ENCODE results near the gene CTSD. TPM values are rescaled to one million over a fixed set of nuclear protein-coding genes. Genes with fewer than 3 reads are reported as not detected.

Gene CTSD
- polyA plus RNA-seq, 1 donor = 137 TPM

DNA sequence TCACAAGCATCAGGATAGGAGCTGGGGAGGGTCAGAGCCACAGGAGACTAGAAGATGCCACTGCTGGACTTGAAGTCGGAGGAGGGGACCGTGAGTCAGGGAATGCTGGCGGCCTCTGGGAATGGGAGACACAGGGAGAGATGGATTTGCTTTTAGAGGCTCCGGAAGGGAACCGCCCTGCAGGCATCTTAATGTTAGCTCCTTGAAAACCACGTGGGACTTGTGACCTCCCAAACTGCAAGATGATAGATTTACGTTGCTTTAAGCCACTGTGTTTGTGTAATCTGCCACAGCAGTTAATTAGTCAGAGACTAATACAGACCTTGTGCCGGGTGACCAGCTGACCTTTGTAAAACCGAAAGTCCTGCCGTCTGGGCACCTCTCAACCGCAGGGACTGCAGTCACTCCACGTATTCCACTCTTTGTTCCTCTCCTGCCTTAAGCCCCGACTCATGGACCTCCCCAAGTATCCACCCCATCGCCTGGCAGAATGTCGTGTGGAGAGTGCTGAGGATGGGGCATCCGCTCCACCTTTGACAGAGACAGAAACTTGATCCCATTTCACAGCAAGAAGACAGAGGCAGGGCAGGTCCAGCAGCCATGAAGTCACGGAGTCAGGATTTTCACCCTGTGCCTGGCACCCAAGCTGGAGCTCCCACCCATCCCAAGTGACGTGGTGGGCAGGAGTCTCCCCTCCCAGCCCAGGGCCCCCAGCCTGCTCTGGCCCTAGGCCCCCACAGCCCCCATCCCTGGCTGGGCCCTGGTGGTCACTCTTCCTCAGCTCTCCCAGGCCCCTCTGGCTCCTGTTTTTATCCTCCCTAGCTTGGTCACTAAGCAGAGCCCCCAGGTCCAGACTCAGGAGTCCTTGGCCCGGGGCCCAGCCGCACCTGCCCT, 19.4 kb upstream of the CTSD start:
- no peak for DNase-seq

GRCh38 chr11:1782031-1782590, 18.4 kb upstream of the CTSD start:
- DNase-seq = no peak

- no peak for DNase-seq
Observed at GRCh38 chr11:1781593-1781975, 17.9 kb upstream of the CTSD start.

DNA sequence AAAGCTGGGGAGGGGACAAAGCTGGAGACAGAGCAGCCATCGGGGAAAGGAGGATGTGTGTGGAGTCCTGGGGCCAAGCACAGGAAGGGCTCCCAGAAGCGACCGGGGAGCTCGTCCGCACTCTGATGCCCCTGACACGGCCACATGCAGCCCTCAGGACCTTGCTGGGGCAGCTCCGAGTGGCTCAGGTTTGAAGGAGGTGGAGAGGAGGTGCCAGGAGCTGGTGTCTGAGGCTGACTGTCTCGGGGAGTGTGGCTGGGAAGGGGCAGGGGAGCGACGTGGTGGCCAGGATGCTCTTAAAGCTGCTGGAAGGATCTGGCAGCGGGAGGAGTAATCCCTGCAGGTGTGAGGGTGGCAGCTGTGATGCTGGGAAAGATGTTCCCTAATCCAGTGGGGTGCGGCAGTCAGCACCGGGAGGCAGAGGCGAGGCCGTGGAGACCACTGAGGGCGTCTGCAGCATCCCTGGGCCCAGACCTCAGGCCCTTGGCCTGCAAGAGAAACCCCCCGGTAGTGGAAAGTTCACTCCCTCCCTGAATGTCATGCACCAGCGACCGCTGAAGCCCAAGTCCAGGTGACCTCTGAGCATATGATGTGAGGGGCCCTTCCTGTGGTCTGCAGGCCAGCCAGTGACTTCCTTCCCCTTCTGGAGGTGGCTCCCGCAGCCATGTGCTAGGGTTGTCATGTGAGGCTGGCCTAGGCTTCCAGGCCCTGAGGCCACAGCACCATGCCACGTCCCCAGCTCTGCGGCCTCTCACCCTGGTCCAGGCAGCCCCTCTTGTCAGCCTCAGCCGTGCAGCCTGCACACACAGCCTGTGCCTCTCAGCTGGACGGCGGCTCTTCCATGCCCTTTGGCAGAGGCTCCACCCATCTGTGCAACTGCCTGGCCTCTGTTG, 17.2 kb upstream of the CTSD start:
- no peak for DNase-seq

GRCh38 chr11:1779806-1780699, 16.3 kb upstream of the CTSD start:
- no peak for DNase-seq

GRCh38 chr11:1779034-1779805, 15.5 kb upstream of the CTSD start:
- no peak for DNase-seq

- DNase-seq = no peak
Observed at GRCh38 chr11:1778141-1778911, 14.6 kb upstream of the CTSD start.

DNA sequence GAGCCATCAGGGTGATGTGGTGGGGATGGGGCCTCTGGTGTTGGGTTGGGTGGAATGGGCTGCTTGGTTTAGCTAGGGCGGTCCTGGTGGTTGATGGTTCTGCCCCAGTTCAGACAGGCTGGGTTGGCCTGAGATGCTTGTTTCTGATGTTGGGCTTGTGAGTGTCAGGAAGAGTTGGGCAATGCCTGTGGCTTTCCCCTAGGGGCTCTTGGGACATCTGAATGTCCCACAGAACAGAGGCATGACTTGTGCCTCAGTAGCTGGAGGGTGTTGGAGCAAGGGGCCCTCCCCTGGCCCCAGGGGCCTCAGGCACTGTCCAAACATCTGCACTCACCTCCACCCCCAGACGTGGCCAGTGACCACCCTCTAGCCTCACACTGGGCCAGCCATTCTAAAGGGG, 14.0 kb upstream of the CTSD start:
- no peak for DNase-seq

DNA sequence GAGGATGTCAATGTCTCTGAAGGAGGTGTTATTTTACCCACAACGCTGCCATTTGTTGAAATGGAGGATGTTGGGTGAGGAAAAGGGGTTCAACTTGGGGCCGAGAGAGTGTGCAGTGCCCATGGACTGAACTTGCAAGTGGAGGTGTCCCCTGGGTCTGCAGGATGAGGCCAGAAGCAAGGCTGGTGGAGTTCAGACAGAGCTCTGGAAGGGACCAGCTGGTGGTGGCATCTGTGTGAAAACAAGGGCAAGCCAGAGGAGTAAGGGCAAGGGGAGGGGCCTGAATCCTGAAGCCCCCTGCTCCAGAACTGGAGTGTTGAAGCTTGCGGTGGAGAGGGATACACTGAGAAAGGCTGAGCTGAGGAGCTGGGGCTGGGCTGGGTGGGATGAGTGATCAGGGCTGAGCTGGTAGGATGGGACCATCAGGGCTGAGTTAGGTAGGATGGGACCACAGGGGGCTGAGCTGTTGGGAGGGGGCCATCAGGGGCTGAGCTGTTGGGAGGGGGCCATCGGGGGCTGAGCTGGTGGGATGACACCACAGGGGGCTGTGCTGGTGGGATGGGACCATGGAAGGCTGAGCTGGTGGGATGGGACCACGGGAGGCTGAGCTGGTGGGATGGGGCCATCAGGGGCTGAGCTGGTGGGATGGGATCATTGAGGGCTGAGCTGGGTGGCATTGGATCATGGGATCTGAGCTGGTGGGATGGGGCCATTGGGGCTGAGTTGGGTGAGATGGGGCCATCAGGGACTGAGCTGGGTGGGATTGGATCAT, 13.4 kb upstream of the CTSD start:
- DNase-seq = no peak

DNA sequence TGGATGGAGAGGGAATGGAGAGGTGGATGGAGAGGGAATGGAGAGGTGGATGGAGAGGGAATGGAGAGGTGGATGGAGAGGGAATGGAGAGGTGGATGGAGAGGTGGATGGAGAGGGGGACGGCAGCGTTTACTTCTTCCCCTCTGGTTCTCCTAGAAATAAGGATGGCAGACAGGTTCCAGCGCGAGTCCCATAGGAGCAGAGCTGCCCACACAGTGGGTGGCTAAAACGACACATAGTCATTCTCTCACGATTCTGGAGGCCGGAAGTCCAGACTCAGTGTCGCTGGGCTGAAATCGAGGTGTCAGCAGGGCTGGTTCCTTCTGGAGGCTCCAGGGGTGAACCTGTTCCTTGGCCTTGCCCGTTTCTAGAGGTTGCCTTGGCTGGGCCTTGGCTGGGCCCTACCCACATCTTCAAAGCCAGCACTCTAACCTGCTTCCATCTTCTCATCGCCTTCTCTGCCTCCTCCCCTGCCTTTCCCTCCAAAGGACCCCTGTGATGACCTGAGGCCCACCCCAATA, 12.7 kb upstream of the CTSD start:
- DNase-seq = no peak

DNA sequence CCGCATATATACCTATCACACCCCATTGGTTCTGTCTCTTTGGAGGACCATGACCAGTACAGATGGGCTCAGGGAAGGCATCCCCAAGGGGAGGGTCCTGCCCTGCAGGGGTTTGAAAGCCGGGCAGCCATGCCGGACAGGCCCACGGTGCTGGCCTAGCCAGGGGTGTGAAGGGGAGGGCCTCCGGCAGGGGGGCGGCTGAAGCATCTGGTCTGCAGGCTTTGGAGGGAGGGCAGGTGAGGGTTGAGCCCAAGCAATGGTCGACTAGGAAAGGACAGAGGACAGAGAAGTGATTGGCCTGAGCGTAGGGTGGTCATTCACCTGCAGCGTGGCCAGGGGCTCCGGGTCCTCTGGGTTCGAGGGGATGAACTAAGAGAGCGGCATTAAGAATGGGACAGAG, 11.2 kb upstream of the CTSD start:
- DNase-seq = no peak

GRCh38 chr11:1773994-1774550, 10.3 kb upstream of the CTSD start:
- no peak for DNase-seq

DNA sequence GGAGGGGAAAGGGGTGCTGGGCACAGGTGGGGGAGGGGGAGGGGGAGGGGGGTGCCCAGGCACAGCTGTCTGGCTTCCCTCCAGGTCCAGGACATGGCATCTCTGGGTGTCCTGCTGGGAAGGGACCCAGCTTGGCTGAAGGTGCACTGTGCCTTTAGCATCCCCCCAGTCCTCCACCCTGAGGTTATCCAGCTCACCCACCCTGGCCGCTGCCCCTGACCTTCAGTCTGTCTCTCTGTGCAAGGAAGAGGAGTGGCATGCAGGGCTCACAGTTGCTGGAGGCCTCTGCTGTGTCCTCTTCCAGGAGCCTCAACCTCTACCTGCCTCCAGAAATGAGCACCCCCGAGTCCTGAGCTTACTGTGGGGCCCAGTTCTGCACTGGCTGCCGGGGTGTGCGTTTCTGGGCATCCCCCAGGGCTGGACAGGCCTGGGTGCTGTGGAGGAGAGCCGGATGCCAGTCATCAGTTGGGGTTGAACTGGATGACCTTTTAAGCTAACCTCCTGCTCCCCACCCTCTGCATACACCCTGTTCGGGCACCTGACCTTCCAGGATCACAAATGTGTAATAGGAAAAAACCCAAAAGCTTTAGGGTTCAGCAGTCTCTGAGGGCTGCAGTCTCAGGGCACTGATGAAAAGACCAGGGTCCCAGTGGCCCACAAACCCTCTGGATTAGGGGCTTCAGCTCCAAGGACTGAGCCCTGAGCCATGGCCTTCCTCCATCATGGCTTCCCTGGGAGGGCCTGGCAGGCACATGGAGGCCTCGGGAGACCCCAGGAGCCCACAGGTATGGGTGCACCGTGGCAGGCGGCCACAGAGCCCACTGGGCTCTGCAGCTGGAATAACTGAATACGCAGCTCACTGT, 9.6 kb upstream of the CTSD start:
- no peak for DNase-seq

GRCh38 chr11:1772270-1773130, 8.8 kb upstream of the CTSD start:
- DNase-seq = no peak

- no peak for DNase-seq
Observed at GRCh38 chr11:1771700-1772099, 8.0 kb upstream of the CTSD start.

GRCh38 chr11:1771273-1771672, 7.5 kb upstream of the CTSD start:
- DNase-seq = no peak

GRCh38 chr11:1770528-1770927, 6.8 kb upstream of the CTSD start:
- no peak for DNase-seq

Measured in hindlimb muscle (tissue), 1 donor.